Left lobe of liver (tissue), 2 donors: ENCODE measurements around the gene SLC35D1. TPM values are rescaled to one million over a fixed set of nuclear protein-coding genes. Genes with fewer than 3 reads are reported as not detected.
"Not testable (repeated sequence)": the region's sequence is repeated elsewhere in the genome, so short reads cannot be mapped to it uniquely, and the experiment has no call there.

Experiments used
- ATAC-seq: fragments of 200-7000 bp; cut with Tn5 transposase; one replicate; pipeline ENCODE4 v1.9.1; 2020; ENCODE audit warnings: mild to moderate bottlenecking, moderate library complexity
- DNase-seq: peaks from one replicate; pipeline ENCODE4 v3.0.0-alpha.2; 2020; ENCODE audit warnings: low spot score
- total RNA-seq: library from RNA; stranded (reverse); gene quantifications from one replicate; pipeline ENCODE4 v1.2.1, GENCODE V29; 2021
- donor health status: DM: no; HTN: no; CAD: no; lungs with moderate emphysema.
- donor health status: DM: no; HTN: yes; CAD: no.

Gene SLC35D1
- total RNA-seq, 1 donor from 2014 or later = 66.0 TPM

DNA sequence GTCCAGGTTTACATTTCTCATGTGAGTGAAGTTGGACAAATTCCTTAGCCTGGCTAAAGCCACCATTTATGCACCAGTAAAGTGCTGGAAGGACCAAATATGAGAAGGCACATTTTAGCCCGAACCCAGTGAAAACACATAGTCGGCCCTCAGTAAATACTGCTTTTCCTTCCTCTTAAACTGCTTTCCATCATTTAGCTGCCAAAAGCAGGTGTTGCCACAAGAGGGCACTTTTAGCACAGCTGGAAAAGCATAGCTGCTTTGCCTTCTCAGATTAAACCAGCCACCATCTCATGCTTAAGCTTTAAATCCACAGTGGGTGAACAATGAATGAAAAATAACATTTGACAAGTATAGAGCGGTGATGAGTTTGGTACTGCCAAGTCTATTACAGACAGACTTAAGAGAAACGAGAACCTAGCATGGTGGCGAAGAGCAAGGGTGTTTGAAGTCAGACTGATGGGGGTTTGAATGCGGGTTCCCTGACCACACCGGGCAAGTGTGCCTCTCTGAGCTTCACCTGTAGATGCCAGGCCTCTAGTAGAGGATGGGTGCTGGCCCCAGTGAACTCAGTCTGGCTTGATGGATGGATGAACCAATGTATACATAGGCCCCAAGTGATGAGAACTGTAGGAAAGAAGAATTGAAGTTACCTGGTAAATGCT is 57.8 kb downstream of the SLC35D1 start:
- ATAC-seq (peak; percentile 87), DNase-seq (peak; percentile 51)

GRCh38 chr1:66993076-66993475 is 60.9 kb downstream of the SLC35D1 start:
- ATAC-seq (no peak), DNase-seq (no peak)

GRCh38 chr1:66985835-66986234 is 68.1 kb downstream of the SLC35D1 start:
- ATAC-seq (no peak), DNase-seq (no peak)

DNA sequence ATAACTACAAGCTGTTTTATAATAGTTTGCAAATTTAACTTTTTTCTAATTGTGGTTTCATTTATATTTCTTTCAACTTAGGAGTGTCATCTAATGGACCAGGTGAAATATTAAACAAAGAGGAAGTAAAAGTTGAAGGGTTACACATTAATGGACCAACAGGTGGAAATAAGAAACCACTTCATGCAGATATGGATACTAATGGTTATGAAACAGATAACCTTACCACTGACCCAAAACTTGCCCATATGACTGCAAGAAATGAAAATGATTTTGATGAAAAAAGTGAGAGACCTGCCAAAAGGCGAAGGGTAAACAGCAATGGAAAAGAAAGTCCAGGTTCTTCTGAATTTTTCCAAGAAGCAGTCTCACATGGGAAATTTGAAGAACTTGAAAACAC is 69.5 kb downstream of the SLC35D1 start:
- ATAC-seq = peak; percentile 21
- no peak for DNase-seq

DNA sequence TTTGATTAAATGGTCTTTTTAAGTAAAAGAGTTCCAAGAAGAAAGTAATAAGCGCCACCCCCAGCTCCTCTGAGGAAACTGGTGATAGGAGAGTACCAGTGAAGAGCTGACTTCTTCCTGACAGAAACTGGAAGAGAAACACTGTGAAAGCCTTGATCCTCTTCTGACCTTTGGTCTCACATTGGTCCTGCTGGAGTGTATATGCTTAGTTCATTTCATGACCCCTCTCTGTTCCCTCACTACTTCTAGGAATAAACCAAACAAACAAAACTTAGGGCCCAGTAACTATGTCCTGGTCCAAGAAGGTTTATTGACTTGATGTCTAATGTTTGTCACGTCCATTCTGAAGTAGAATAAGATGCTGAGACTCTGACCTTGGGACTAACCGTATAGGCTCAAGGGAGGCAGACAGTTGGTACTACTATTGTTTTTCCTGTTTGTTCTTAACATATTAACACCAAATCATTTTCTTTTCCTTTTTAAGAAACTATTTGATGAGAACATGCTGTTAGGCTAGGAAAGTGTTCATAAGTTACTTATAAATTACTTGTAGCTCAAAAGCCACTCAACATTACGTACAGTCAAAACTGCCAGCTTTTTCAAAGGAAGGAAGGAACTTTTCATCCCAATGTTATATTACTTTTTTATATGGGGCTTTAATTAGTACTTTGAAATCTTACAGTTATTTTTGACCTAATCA is 71.2 kb downstream of the SLC35D1 start:
- ATAC-seq = peak; percentile 47
- no peak for DNase-seq

DNA sequence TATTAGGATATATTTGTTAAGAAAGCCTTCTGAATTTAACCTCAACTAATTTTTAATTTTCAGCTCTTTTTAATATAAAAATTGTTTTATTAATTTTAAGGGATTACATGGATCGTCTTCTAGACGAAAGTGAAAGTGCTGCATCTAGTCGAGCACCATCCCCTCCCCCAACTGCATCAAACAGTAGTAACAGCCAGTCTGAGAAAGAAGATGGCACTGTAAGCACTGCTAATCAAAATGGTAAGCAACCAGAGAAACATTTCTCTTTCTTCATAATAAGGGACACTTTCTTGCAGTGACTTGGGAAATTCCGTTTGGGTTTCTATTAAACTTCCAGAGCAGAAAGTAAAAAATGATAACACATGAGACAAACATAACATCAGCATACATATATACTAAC is 72.3 kb downstream of the SLC35D1 start:
- ATAC-seq (peak; percentile 84), DNase-seq (no peak)

DNA sequence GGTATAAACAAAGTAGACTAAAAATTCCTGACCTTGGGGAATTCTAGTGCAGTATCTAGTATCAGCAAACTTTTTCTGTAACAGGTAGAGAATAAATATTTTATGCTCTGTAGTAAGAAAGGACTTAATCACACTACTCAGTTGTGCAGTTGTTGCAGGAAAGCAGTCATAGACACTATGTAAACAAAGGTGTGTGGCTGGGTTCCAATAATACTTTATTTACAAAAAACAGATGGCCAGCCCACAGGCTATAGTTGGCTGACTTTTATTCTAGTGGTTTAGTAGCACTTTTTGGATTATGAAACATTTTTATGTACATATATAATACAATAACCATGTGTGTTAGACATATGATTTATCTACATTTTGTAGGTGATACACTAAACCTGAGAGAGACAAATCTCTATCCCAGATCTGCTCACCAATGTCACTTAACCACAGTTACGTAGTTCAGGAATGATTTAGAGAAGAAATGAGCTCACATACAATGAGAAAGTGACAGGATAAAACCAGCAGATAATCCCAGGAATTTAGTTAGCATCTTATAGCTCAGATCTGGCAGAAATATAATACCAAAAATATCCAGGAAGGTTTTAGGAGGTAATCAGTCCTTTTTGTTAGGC is 73.1 kb downstream of the SLC35D1 start:
- ATAC-seq (peak; percentile 83), DNase-seq (no peak)

DNA sequence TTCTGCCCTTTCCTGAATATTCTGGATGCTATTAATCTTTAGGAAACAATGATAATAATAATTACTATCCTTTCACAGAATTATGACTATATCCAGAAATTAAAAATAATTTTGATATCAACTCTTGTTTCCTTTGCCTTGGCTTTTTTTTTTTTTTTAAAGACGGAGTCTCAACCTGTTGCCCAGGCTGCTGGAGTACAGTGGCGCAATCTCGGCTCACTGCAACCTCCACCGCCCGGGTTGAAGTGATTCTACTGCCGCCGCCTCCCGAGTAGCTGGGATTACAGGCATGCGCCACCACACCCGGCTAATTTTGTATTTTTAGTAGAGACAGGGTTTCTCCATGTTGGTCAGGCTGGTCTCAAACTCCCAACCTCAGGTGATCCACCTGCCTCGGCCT is 74.3 kb downstream of the SLC35D1 start:
- not testable (repeated sequence) for ATAC-seq, DNase-seq

- ATAC-seq (no peak), DNase-seq (no peak)
Observed at GRCh38 chr1:66978201-66978600, 75.7 kb downstream of the SLC35D1 start.

- ATAC-seq (no peak), DNase-seq (no peak)
Observed at GRCh38 chr1:66968574-66968973, 85.4 kb downstream of the SLC35D1 start.

DNA sequence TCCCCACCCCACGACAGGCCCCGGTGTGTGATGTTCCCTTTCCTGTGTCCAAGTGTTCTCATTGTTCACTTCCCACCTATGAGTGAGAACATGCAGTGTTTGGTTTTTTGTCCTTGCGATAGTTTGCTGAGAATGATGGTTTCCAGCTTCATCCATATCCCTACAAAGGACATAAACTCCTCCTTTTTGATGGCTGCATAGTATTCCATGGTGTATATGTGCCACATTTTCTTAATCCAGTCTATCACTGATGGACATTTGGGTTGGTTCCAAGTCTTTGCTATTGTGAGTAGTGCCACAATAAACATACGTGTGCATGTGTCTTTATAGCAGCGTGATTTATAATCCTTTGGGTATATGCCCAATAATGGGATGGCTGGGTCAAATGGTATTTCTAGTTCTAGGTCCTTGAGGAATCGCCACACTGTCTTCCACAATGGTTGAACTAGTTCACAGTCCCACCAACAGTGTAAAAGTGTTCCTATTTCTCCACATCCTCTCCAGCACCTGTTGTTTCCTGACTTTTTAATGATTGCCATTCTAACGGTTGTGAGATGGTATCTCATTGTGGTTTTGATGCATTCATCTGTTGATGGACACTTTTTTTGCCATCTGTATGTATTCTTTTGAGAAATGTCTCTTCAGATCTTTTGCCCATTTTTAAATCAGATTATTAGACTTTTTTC is 87.6 kb downstream of the SLC35D1 start:
- ATAC-seq = not testable (repeated sequence)

GRCh38 chr1:66957938-66958337 is 96.0 kb downstream of the SLC35D1 start:
- no peak for DNase-seq
- no peak for ATAC-seq

More for the DNA sequence above, 87.6 kb downstream of the SLC35D1 start:
- not testable (repeated sequence) for DNase-seq

GRCh38 chr1:66954208-66954607 is 99.7 kb downstream of the SLC35D1 start:
- no peak for DNase-seq
- no peak for ATAC-seq

- ATAC-seq (no peak), DNase-seq (no peak)
Observed at GRCh38 chr1:66951513-66951912, 102.4 kb downstream of the SLC35D1 start.

Other genes with a start within 250 kb of the SLC35D1 start
- gene DNAI4, start 129.3 kb downstream of the SLC35D1 start, total RNA-seq = 1.4 TPM
- gene MIER1, start 129.2 kb downstream of the SLC35D1 start, total RNA-seq = 12.7 TPM
- not detected for gene C1orf141, start 80.8 kb upstream of the SLC35D1 start, total RNA-seq
- gene IL23R, start 112.3 kb upstream of the SLC35D1 start, total RNA-seq = 0.10 TPM